HepG2 (cell line): ENCODE measurements around the gene TMEM33. TPM values are rescaled to one million over a fixed set of nuclear protein-coding genes. Genes with fewer than 3 reads are reported as not detected.
A peak's percentile ranks its signal among the peaks of the same experiment; 100 is the strongest.

Source experiments
- ATF7 ChIP-seq, 2 experiments: fragments of 450-650 bp in 1 of 2; sonication (generic) in 1 of 2; formaldehyde crosslinking in 1 of 2; IDR thresholded peaks; 2 replicates each; pipeline versions ENCODE4 v1.4.0 to v1.6.1; 2016 to 2020; ENCODE audit warnings: antibody characterized with exemption in 1 of 2, mild to moderate bottlenecking in 1 of 2, missing genetic modification reagents in 1 of 2
- CREM ChIP-seq, 2 experiments: sonication (generic) in 1 of 2; formaldehyde crosslinking in 1 of 2; IDR thresholded peaks; 2 replicates each; pipeline versions ENCODE4 v1.4.0 to v1.6.1; 2016 to 2020; ENCODE audit warnings: antibody characterized with exemption in 1 of 2, mild to moderate bottlenecking in 1 of 2, missing genetic modification reagents in 1 of 2
- CSRNP1 ChIP-seq: sonication (generic); formaldehyde crosslinking; IDR thresholded peaks from 2 replicates; pipeline ENCODE4 v1.8.1; 2023; ENCODE audit warnings: mild to moderate bottlenecking, missing genetic modification reagents
- DPF2 ChIP-seq: sonication (generic); formaldehyde crosslinking; IDR thresholded peaks from 2 replicates; pipeline ENCODE4 v1.4.0; 2020; ENCODE audit warnings: mild to moderate bottlenecking, low read depth, missing genetic modification reagents, borderline replicate concordance
- HDAC6 ChIP-seq: fragments of 200-600 bp; sonication (generic); IDR thresholded peaks from 2 replicates; pipeline ENCODE4 v1.7.0; 2017; ENCODE audit warnings: mild to moderate bottlenecking, antibody characterized with exemption, low read length, low read depth
- HNRNPL ChIP-seq: fragments of 200-400 bp; formaldehyde crosslinking; IDR thresholded peaks from 2 replicates; pipeline ENCODE4 v1.6.1; 2017; ENCODE audit warnings: mild to moderate bottlenecking, low read depth, low read length
- RCOR2 ChIP-seq: IDR thresholded peaks from 2 replicates; pipeline ENCODE4 v1.6.1; 2016; ENCODE audit warnings: missing biosample characterization, missing genetic modification reagents
- RFXAP ChIP-seq: sonication (generic); formaldehyde crosslinking; IDR thresholded peaks from 2 replicates; pipeline ENCODE4 v1.4.0; 2020; ENCODE audit warnings: missing genetic modification reagents, borderline replicate concordance
- SETDB1 ChIP-seq: sonication (generic); formaldehyde crosslinking; IDR thresholded peaks from 2 replicates; pipeline ENCODE4 v1.5.1; 2020; ENCODE audit warnings: missing genetic modification reagents, mild to moderate bottlenecking, borderline replicate concordance
- SSRP1 ChIP-seq: IDR thresholded peaks from 2 replicates; pipeline ENCODE4 v1.6.1; 2016; ENCODE audit warnings: control low read depth
- ZBTB20 ChIP-seq: sonication (generic); formaldehyde crosslinking; IDR thresholded peaks from 2 replicates; pipeline ENCODE4 v1.8.1; 2023; ENCODE audit warnings: missing genetic modification reagents, low read depth, mild to moderate bottlenecking, borderline replicate concordance
- ZFP36L2 ChIP-seq: sonication (generic); formaldehyde crosslinking; IDR thresholded peaks from 2 replicates; pipeline ENCODE4 v1.4.0; 2020; ENCODE audit warnings: missing genetic modification reagents
- ZNF670 ChIP-seq: sonication (generic); formaldehyde crosslinking; IDR thresholded peaks from 2 replicates; pipeline ENCODE4 v1.8.0; 2022; ENCODE audit warnings: mild to moderate bottlenecking, missing genetic modification reagents, borderline replicate concordance
- ZXDC ChIP-seq: sonication (generic); formaldehyde crosslinking; IDR thresholded peaks from 2 replicates; pipeline ENCODE4 v1.5.0; 2020; ENCODE audit warnings: mild to moderate bottlenecking, missing genetic modification reagents
- polyA plus RNA-seq, 8 experiments: library from polyadenylated mRNA; depleted of rRNA in 3 of 8; stranded (reverse) in 7 of 8; unstranded in 1 of 8; fragments of >200 nt; fragmentation: Illumina TruSeq in 4 of 8; extraction: Trizol in 4 of 8; gene quantifications; 2 replicates each; pipeline versions ENCODE4 v1.2.1 to v1.2.3, GENCODE V29; 2011 to 2016; ENCODE audit warnings: low read depth in 4 of 8, missing spikeins in 1 of 8, mixed read lengths in 1 of 8; ENCODE audit not compliant: insufficient read depth in 1 of 8
- total RNA-seq, 5 experiments: library from RNA; depleted of rRNA; stranded (reverse); fragments of >200 nt; fragmentation: Illumina TruSeq; extraction: Trizol; gene quantifications; 2 replicates each; pipeline ENCODE4 v1.2.3, GENCODE V29; 2016; ENCODE audit warnings: low read depth in 1 of 5
- TF ChIP-seq, protein P1 (sequence below): sonication (generic); formaldehyde crosslinking; IDR thresholded peaks from 2 replicates; pipeline ENCODE4 v1.4.0; 2020; ENCODE audit warnings: missing genetic modification reagents, mild to moderate bottlenecking, borderline replicate concordance
- TF ChIP-seq, protein P2 (sequence below): sonication (generic); formaldehyde crosslinking; conservative IDR thresholded peaks from 2 replicates; pipeline ENCODE4 v1.4.0; 2020; ENCODE audit warnings: missing genetic modification reagents

The TMEM33 gene
- total and polyA plus RNA-seq, 2 of the 13 experiments (the other 11 are each of a cell fraction or from before 2014, with no cell fraction given): 36.1 to 66.6 TPM

DNA sequence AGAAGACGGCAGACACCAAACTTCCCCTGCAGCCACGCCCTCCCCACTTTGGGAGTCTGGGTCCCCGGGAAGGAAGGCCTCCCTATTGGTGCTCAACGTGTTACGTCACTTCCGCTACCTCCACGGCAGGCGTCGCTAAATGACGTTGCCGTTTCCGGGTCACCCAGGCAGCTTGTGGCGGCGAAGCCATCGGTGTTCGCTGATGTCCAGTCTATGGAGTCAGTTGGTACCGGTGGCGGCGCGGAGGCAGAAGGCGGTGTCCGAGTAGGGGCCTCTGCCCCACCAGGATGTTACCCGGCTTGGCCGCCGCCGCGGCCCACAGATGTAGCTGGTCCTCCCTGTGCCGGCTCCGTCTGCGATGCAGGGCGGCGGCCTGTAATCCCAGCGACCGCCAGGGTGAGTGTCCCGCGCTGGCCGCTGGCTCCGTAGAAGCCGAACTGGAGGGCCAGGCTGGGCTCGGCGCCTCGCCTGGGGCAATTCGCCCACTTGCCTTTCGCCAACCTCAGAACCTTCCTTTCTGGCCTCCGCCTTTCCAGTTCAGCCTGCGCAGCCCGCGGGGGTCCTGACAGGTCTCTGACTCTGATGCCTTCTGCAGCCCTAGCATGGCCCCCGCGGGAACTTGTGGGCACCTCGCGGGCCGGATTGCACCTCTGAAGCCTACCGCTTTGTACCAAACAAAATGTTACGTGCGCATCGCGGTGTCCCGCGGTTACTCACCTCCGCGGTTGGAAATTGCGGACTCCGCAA lies 55.3 kb downstream of the TMEM33 start, which contains the start of gene SLC30A9 (continued):
- TF ChIP-seq, protein P1, sequence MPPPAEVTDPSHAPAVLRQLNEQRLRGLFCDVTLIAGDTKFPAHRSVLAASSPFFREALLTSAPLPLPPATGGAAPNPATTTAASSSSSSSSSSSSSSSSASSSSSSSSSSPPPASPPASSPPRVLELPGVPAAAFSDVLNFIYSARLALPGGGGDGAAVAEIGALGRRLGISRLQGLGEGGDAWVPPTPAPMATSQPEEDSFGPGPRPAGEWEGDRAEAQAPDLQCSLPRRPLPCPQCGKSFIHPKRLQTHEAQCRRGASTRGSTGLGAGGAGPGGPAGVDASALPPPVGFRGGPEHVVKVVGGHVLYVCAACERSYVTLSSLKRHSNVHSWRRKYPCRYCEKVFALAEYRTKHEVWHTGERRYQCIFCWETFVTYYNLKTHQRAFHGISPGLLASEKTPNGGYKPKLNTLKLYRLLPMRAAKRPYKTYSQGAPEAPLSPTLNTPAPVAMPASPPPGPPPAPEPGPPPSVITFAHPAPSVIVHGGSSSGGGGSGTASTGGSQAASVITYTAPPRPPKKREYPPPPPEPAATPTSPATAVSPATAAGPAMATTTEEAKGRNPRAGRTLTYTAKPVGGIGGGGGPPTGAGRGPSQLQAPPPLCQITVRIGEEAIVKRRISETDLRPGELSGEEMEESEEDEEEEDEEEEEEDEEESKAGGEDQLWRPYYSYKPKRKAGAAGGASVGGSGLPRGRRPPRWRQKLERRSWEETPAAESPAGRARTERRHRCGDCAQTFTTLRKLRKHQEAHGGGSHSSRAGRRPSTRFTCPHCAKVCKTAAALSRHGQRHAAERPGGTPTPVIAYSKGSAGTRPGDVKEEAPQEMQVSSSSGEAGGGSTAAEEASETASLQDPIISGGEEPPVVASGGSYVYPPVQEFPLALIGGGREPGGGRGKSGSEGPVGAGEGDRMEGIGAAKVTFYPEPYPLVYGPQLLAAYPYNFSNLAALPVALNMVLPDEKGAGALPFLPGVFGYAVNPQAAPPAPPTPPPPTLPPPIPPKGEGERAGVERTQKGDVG (CRISPR knock-in tag): no peak
- TF ChIP-seq CSRNP1 (CRISPR knock-in tag): no peak
- TF ChIP-seq ATF7 (IDR thresholded peaks at IDR 0.05): peak; percentile 87
- TF ChIP-seq ATF7 (CRISPR knock-in tag; IDR thresholded peaks at IDR 0.05): peak; percentile 79; the same call in 1 of the 2 replicates
- TF ChIP-seq SETDB1 (CRISPR knock-in tag): no peak; the same call in 1 of the 2 replicates
- TF ChIP-seq ZFP36L2 (CRISPR knock-in tag): no peak
- peak; percentile 96 for TF ChIP-seq CREM (IDR thresholded peaks at IDR 0.05)
- peak; percentile 64 for TF ChIP-seq CREM (CRISPR knock-in tag; IDR thresholded peaks at IDR 0.05)
- TF ChIP-seq DPF2 (CRISPR knock-in tag): no peak
- peak; percentile 75; the same call in 1 of the 2 replicates for TF ChIP-seq ZBTB20 (CRISPR knock-in tag)
- TF ChIP-seq ZNF670 (CRISPR knock-in tag): peak; percentile 63; the same call in 1 of the 2 replicates
- TF ChIP-seq HNRNPL: peak; percentile 71
- TF ChIP-seq RCOR2: no peak
- no peak for TF ChIP-seq RFXAP (CRISPR knock-in tag)
- no peak for TF ChIP-seq HDAC6
- no peak for TF ChIP-seq ZXDC (CRISPR knock-in tag)
- TF ChIP-seq SSRP1 (CRISPR knock-in tag): no peak
- TF ChIP-seq, protein P2, sequence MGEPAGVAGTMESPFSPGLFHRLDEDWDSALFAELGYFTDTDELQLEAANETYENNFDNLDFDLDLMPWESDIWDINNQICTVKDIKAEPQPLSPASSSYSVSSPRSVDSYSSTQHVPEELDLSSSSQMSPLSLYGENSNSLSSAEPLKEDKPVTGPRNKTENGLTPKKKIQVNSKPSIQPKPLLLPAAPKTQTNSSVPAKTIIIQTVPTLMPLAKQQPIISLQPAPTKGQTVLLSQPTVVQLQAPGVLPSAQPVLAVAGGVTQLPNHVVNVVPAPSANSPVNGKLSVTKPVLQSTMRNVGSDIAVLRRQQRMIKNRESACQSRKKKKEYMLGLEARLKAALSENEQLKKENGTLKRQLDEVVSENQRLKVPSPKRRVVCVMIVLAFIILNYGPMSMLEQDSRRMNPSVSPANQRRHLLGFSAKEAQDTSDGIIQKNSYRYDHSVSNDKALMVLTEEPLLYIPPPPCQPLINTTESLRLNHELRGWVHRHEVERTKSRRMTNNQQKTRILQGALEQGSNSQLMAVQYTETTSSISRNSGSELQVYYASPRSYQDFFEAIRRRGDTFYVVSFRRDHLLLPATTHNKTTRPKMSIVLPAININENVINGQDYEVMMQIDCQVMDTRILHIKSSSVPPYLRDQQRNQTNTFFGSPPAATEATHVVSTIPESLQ: no peak
